Measurements from ENCODE around the gene CAPNS2. TPM values are rescaled to one million over a fixed set of nuclear protein-coding genes. Genes with fewer than 3 reads are reported as not detected.

Gene CAPNS2
- total RNA-seq, 3 donors from 2014 or later = 0.41 to 0.60 (median 0.51) TPM

DNA sequence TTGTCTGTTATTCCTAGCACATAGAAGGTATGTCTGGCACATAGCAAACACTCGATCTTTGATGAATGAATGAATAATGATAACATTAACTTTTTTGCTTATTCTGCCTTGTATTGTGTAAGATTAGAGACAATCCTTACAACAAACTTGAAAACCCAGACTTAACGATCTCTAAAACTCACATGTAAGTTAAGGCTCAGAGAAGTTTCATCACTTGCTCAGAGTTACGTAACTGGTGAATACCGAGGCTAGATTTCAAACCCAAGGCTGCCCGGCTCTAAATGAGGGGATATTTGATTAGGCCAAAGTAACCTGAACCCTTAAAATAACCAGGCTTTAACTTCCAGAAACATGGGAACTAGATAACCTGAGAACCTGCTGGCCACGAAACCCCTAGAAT lies 22.3 kb downstream of the CAPNS2 start:
- no peak for TF ChIP-seq CTCF (IDR thresholded peaks at IDR 0.05)
- H3K4me1 ChIP-seq (ENCODE audit: low read depth) = no peaks in the 10 kb centered on the region
- no peaks in the 10 kb centered on the region for H3K36me3 ChIP-seq (ENCODE audit: low read depth)
- intact Hi-C loops (cut with DNase I, micrococcal nuclease) = no loop called here
- H3K4me3 ChIP-seq = no peak overlapping the region
- DNase-seq (no peak), ATAC-seq (no peak)
- H3K9me3 ChIP-seq = no peaks in the 10 kb centered on the region

GRCh38 chr16:55592306-55592705 lies 25.8 kb downstream of the CAPNS2 start:
- Histone ChIP-seq H3K36me3 (ENCODE audit: low read depth) (no peaks in the 10 kb centered on the region), H3K9me3 (no peaks in the 10 kb centered on the region), H3K4me3 (no peak overlapping the region), H3K4me1 (ENCODE audit: low read depth) (no peaks in the 10 kb centered on the region)
- no peak for DNase-seq
- no peak for TF ChIP-seq CTCF (IDR thresholded peaks at IDR 0.05)
- no peak for ATAC-seq
- intact Hi-C loops (cut with DNase I, micrococcal nuclease) = no loop called here

DNA sequence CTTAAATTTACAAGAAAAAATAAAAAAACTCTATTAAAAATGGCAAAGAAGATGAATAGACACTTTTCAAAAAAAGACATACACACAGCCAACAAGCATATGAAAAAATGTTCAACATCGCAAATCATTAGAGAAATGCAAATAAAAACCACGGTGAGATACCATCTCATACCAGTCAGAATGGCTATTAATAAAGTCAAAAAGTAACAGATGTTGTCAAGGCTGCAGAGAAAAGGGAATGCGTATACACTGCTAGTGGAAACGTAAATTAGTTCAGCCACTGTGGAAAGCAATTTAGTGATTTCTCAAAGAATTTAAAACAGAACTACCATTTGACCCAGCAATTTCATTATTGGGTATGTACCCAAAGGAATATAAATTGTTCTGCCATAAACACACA lies 31.4 kb downstream of the CAPNS2 start:
- Histone ChIP-seq H3K9me3 (no peaks in the 10 kb centered on the region), H3K4me3 (no peak overlapping the region), H3K4me1 (ENCODE audit: low read depth) (no peaks in the 10 kb centered on the region), H3K36me3 (ENCODE audit: low read depth) (no peaks in the 10 kb centered on the region)
- TF ChIP-seq CTCF (IDR thresholded peaks at IDR 0.05) = no peak
- intact Hi-C loops (cut with DNase I, micrococcal nuclease) = no loop called here
- no peak for ATAC-seq
- no peak for DNase-seq

DNA sequence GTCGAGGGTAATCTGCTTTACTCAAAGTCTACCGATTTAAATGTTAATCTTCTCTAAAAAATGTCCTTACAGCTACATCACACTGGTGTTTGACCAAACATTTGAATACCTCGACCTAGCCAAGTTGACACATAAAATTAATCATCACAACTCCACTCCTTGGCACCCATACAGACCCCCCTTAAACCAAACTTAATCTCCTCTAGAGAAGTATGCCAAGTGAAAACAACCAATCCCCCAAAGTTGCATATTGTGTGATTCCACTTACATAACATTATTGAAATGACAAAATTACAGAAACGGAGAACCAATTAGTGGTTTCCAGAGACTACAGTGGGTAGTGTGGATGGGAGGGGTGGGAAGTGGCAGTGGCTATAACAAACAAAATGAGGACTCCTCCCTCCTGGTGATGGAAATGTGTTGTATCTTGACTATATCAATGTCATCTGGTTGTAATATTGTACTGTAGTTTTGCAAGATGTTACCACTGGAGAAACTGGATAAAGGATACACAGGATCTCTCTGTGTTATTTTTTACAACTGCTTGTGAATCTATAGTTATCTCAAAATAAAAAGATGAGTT lies 39.4 kb downstream of the CAPNS2 start:
- H3K4me1 ChIP-seq (ENCODE audit: low read depth) = no peaks in the 10 kb centered on the region
- no peaks in the 10 kb centered on the region for H3K36me3 ChIP-seq (ENCODE audit: low read depth)
- no peak for ATAC-seq
- no peaks in the 10 kb centered on the region for H3K9me3 ChIP-seq
- DNase-seq = no peak
- intact Hi-C loops (cut with DNase I, micrococcal nuclease) = no loop called here
- TF ChIP-seq CTCF (IDR thresholded peaks at IDR 0.05) = no peak
- no peak overlapping the region for H3K4me3 ChIP-seq

- ATAC-seq = no peak
- TF ChIP-seq CTCF (IDR thresholded peaks at IDR 0.05) = no peak
- no peaks in the 10 kb centered on the region for H3K36me3 ChIP-seq (ENCODE audit: low read depth)
Measured at GRCh38 chr16:55613613-55614335, 47.3 kb downstream of the CAPNS2 start.

More at GRCh38 chr16:55613613-55614335, 47.3 kb downstream of the CAPNS2 start:
- DNase-seq = no peak
- Histone ChIP-seq H3K4me3 (no peak overlapping the region), H3K4me1 (ENCODE audit: low read depth) (no peaks in the 10 kb centered on the region), H3K9me3 (no peaks in the 10 kb centered on the region)
- intact Hi-C loops (cut with DNase I, micrococcal nuclease) = no loop called here
